SK-N-SH (cell line): ENCODE measurements around the gene SMIM30. TPM values are rescaled to one million over a fixed set of nuclear protein-coding genes. Genes with fewer than 3 reads are reported as not detected.

Experiments used
- CTCF ChIA-PET: fragments of 300-600, 350-600 bp; formaldehyde crosslinking; extraction: SDS; loops from one replicate; lab custom pipeline; 2021; lab: Yijun Ruan, JAX
- POLR2A ChIA-PET: fragments of 350-600 bp; sonication (Branson Sonifier 250); formaldehyde crosslinking; extraction: SDS; loops from one replicate; lab custom pipeline; 2020; ENCODE audit warnings: antibody characterized with exemption, inconsistent platforms; lab: Yijun Ruan, JAX
- DNase-seq: peaks from one replicate; pipeline ENCODE4 v3.0.0; 2012
- H2AFZ ChIP-seq: fragments of 200-600 bp; sonication (generic); 2 replicates; pipeline ENCODE4 v1.8.1; 2016; ENCODE audit warnings: antibody characterized with exemption, mild to moderate bottlenecking, low read depth
- H3F3A ChIP-seq: fragments of 200-600 bp; sonication (generic); replicated peaks from 2 replicates; pipeline ENCODE3; 2016; ENCODE audit warnings: antibody characterized with exemption, mild to moderate bottlenecking; ENCODE audit not compliant: insufficient read depth
- H3K27ac ChIP-seq, 2 experiments: fragments of 200-500 bp in 1 of 2; fragments of 200-600 bp in 1 of 2; sonication (Bioruptor generic) in 1 of 2; sonication (generic), shearing (Covaris generic) in 1 of 2; 2 replicates each; pipeline versions ENCODE4 v1.5.1 to v1.6.1; 2014 to 2016; ENCODE audit warnings: low read depth in 2 of 2, inconsistent platforms in 1 of 2, low read length in 1 of 2, mild to moderate bottlenecking in 1 of 2, mixed read lengths in 1 of 2
- H3K27me3 ChIP-seq: fragments of 200-600 bp; sonication (generic), shearing (Covaris generic); 2 replicates; pipeline ENCODE4 v1.6.1; 2016; ENCODE audit warnings: mixed run types; ENCODE audit not compliant: insufficient read depth
- H3K36me3 ChIP-seq, 2 experiments: fragments of 200-500 bp in 1 of 2; fragments of 200-600 bp in 1 of 2; sonication (Bioruptor generic) in 1 of 2; sonication (generic) in 1 of 2; replicated peaks in 1 of 2; 2 replicates each; pipeline versions ENCODE3 to v1.5.1; 2014 to 2016; ENCODE audit warnings: low read length in 1 of 2, mild to moderate bottlenecking in 1 of 2; ENCODE audit not compliant: insufficient read depth in 2 of 2, control insufficient read depth in 1 of 2
- H3K4me1 ChIP-seq, 2 experiments: fragments of 200-500 bp in 1 of 2; fragments of 200-600 bp in 1 of 2; sonication (Bioruptor generic) in 1 of 2; sonication (generic), shearing (Covaris generic) in 1 of 2; 2 replicates each; pipeline versions ENCODE4 v1.5.1 to v1.6.1; 2014 to 2016; ENCODE audit warnings: low read depth in 1 of 2, low read length in 1 of 2, mixed run types in 1 of 2; ENCODE audit not compliant: insufficient read depth in 2 of 2, control insufficient read depth in 1 of 2
- H3K4me2 ChIP-seq: fragments of 200-600 bp; sonication (generic), shearing (Covaris generic); 2 replicates; pipeline ENCODE4 v1.6.1; 2017; ENCODE audit warnings: mixed run types
- H3K4me3 ChIP-seq, 2 experiments: fragments of 200-500 bp in 1 of 2; fragments of 200-600 bp in 1 of 2; sonication (Bioruptor generic) in 1 of 2; sonication (generic), shearing (Covaris generic) in 1 of 2; 2 replicates each; pipeline versions ENCODE4 v1.5.1 to v1.8.1; 2014 to 2016; ENCODE audit warnings: low read depth in 2 of 2, inconsistent platforms in 1 of 2, low read length in 1 of 2, mild to moderate bottlenecking in 1 of 2, mixed read lengths in 1 of 2, moderate library complexity in 1 of 2
- H3K79me2 ChIP-seq: fragments of 200-600 bp; sonication (generic); 2 replicates; pipeline ENCODE4 v1.8.1; 2017; ENCODE audit warnings: mild to moderate bottlenecking; ENCODE audit not compliant: insufficient read depth
- H3K9ac ChIP-seq: fragments of 200-600 bp; sonication (generic); 2 replicates; pipeline ENCODE4 v1.6.1; 2017; ENCODE audit warnings: mixed run types
- H3K9me2 ChIP-seq: fragments of 200-600 bp; sonication (generic); 2 replicates; pipeline ENCODE4 v1.6.1; 2017; ENCODE audit warnings: mixed run types
- H3K9me3 ChIP-seq: fragments of 200-600 bp; sonication (generic); 2 replicates; pipeline ENCODE4 v1.6.1; 2017; ENCODE audit warnings: mixed run types, mild to moderate bottlenecking, moderate library complexity
- H4K20me1 ChIP-seq: fragments of 200-600 bp; sonication (generic); 2 replicates; pipeline ENCODE4 v1.6.1; 2017; ENCODE audit warnings: mild to moderate bottlenecking, mixed run types; ENCODE audit not compliant: insufficient read depth
- ELF1 ChIP-seq: IDR thresholded peaks from 2 replicates; pipeline ENCODE4 v1.4.0; 2012
- EP300 ChIP-seq, 2 experiments: IDR thresholded peaks; 2 replicates each; pipeline versions ENCODE4 v1.4.0 to v1.6.1; 2012; ENCODE audit warnings: borderline replicate concordance in 1 of 2, low read depth in 1 of 2, low read length in 1 of 2
- EZH2phosphoT487 ChIP-seq: fragments of 200-600 bp; sonication (generic); IDR thresholded peaks from 2 replicates; pipeline ENCODE4 v1.6.1; 2017; ENCODE audit warnings: low read depth, mixed run types, mild to moderate bottlenecking, antibody characterized with exemption, moderate library complexity, borderline replicate concordance
- FOSL2 ChIP-seq: IDR thresholded peaks from 2 replicates; pipeline ENCODE4 v1.4.0; 2012; ENCODE audit warnings: low read depth, mild to moderate bottlenecking, moderate library complexity, borderline replicate concordance
- FOXM1 ChIP-seq: IDR thresholded peaks from 2 replicates; pipeline ENCODE4 v1.4.0; 2012; ENCODE audit warnings: low read depth, mild to moderate bottlenecking
- GABPA ChIP-seq: IDR thresholded peaks from 2 replicates; pipeline ENCODE4 v1.4.0; 2012; ENCODE audit warnings: low read depth, mild to moderate bottlenecking
- MEF2A ChIP-seq: IDR thresholded peaks from 2 replicates; pipeline ENCODE4 v1.4.0; 2012; ENCODE audit warnings: low read depth, borderline replicate concordance
- MXI1 ChIP-seq: IDR thresholded peaks from 2 replicates; pipeline ENCODE4 v1.6.1; 2012; ENCODE audit warnings: mild to moderate bottlenecking, low read depth, low read length, improper control_type of control experiment
- POLR2AphosphoS5 ChIP-seq: IDR thresholded peaks from 2 replicates; pipeline ENCODE4 v1.6.1; 2012; ENCODE audit warnings: low read depth, low read length
- RXRA ChIP-seq: IDR thresholded peaks from 2 replicates; pipeline ENCODE4 v1.4.0; 2012; ENCODE audit warnings: low read depth, mild to moderate bottlenecking, borderline replicate concordance
- SIN3A ChIP-seq: IDR thresholded peaks from 2 replicates; pipeline ENCODE4 v1.6.1; 2012; ENCODE audit warnings: low read depth, mild to moderate bottlenecking, low read length, moderate library complexity, borderline replicate concordance
- SMC3 ChIP-seq: IDR thresholded peaks from 2 replicates; pipeline ENCODE4 v1.6.1; 2012; ENCODE audit warnings: low read depth, low read length, improper control_type of control experiment
- TAF1 ChIP-seq: IDR thresholded peaks from 2 replicates; pipeline ENCODE4 v1.6.1; 2012; ENCODE audit warnings: low read depth, mild to moderate bottlenecking, low read length, moderate library complexity, borderline replicate concordance
- TEAD4 ChIP-seq: IDR thresholded peaks from 2 replicates; pipeline ENCODE4 v1.4.0; 2012; ENCODE audit warnings: mild to moderate bottlenecking, borderline replicate concordance; ENCODE audit not compliant: insufficient read depth
- WGBS: methylation state at CpG from one replicate; pipeline ENCODE4 v1.1.6; 2017; ENCODE audit warnings: low lambda C conversion rate; 5-methylcytosine and 5-hydroxymethylcytosine counted together
- polyA plus RNA-seq, 3 experiments: library from polyadenylated mRNA; depleted of rRNA; stranded (reverse); fragments of >200 nt; gene quantifications; 2 replicates each; pipeline ENCODE4 v1.2.3, GENCODE V29; 2012
- TF ChIP-seq, protein P1 (sequence below): IDR thresholded peaks from 2 replicates; pipeline ENCODE4; 2012
- TF ChIP-seq, protein P2 (sequence below): IDR thresholded peaks from 2 replicates; pipeline ENCODE4 v1.4.0; 2012; ENCODE audit warnings: low read depth, borderline replicate concordance
- TF ChIP-seq, protein P3 (sequence below): fragments of 150-350 bp; IDR thresholded peaks from 2 replicates; pipeline ENCODE4 v1.6.1; 2017; ENCODE audit warnings: antibody characterized with exemption, low read length, low read depth, borderline replicate concordance
- TF ChIP-seq, protein P4 (sequence below): IDR thresholded peaks from 2 replicates; pipeline ENCODE4 v1.6.1; 2012; ENCODE audit warnings: mild to moderate bottlenecking, low read depth, low read length, moderate library complexity

SMIM30 gene
- polyA plus RNA-seq, 1 of the 3 experiments (the other 2 are of a cell fraction): 46.5 TPM

DNA sequence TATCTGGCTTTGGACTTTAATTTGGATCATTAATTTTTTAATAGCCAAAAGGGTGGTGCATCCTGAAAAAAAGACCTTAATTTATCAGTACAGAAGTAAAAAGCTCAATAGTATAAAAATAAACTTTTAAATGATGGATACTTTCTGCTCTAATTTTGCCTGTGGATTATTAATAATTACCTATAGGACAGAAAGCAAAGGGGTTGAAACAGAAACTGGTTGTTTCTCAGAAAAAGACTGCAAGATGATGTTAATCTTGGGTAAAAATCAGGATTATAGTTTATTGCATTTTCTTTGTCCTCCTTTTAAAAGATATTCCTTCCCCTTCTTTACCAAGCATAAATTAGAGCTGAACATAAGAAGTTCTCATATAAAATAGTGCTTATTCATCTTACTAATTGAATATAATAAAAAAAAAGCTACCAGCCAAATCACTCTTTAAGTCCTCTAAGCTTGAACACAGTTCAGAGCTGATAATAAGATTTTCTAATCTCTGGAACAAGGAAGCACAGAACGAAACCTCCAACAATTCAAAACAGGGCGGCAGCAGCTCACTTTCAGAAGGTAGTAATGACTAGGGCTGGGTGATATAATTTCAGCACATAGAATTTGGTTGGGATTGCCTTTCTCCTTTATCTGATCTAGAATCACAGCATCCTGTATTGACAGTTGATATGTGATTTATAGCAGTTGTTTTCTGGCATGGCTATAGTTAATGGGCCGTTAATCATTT, 23.7 kb downstream of the SMIM30 start:
- H3K4me2 ChIP-seq: no peak overlapping the region
- POLR2A ChIA-PET: no interaction called here
- TF ChIP-seq GABPA: no peak
- no peak for TF ChIP-seq RXRA
- TF ChIP-seq POLR2AphosphoS5: no peak
- TF ChIP-seq EZH2phosphoT487: no peak
- TF ChIP-seq, protein P1, sequence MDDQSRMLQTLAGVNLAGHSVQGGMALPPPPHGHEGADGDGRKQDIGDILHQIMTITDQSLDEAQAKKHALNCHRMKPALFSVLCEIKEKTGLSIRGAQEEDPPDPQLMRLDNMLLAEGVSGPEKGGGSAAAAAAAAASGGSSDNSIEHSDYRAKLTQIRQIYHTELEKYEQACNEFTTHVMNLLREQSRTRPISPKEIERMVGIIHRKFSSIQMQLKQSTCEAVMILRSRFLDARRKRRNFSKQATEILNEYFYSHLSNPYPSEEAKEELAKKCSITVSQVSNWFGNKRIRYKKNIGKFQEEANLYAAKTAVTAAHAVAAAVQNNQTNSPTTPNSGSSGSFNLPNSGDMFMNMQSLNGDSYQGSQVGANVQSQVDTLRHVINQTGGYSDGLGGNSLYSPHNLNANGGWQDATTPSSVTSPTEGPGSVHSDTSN: no peak
- TF ChIP-seq, protein P2, sequence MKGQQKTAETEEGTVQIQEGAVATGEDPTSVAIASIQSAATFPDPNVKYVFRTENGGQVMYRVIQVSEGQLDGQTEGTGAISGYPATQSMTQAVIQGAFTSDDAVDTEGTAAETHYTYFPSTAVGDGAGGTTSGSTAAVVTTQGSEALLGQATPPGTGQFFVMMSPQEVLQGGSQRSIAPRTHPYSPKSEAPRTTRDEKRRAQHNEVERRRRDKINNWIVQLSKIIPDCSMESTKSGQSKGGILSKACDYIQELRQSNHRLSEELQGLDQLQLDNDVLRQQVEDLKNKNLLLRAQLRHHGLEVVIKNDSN: no peak
- TF ChIP-seq FOXM1: no peak
- no peak for TF ChIP-seq MEF2A
- no peak for TF ChIP-seq TAF1
- TF ChIP-seq SMC3: no peak
- TF ChIP-seq, all 33 proteins: peak for 0
- H3K9me3 ChIP-seq: no peaks in the 10 kb centered on the region
- no peaks in the 10 kb centered on the region for H4K20me1 ChIP-seq
- no peak overlapping the region for H3K9ac ChIP-seq
- no peaks in the 10 kb centered on the region for H3K27me3 ChIP-seq
- no peaks in the 10 kb centered on the region for H3K9me2 ChIP-seq
- H3K36me3 ChIP-seq: no peaks in the 10 kb centered on the region
- H3F3A ChIP-seq: no peaks in the 10 kb centered on the region
- peaks cover 0 to 6% of the 10 kb centered on the region in 2 experiments; a peak in 2 of 4 replicates for H3K4me1 ChIP-seq
- CTCF ChIA-PET: interaction anchor here (1.4 to 2.0 kb wide), 3 partner anchors 19 to 327 kb away, joined by 3 to 7 read pairs (median 5); no protein-coding TSS in a partner anchor
- peak overlapping the region in 1 of 2 experiments; percentile 34; a peak in 1 of 4 replicates for H3K27ac ChIP-seq
- H3K79me2 ChIP-seq: no peaks in the 10 kb centered on the region
- 78% methylated on average over 3 of the region's 3 CpGs for WGBS
- H3K4me3 ChIP-seq: no peak overlapping the region
- no peak for DNase-seq
- no peak overlapping the region for H2AFZ ChIP-seq

DNA sequence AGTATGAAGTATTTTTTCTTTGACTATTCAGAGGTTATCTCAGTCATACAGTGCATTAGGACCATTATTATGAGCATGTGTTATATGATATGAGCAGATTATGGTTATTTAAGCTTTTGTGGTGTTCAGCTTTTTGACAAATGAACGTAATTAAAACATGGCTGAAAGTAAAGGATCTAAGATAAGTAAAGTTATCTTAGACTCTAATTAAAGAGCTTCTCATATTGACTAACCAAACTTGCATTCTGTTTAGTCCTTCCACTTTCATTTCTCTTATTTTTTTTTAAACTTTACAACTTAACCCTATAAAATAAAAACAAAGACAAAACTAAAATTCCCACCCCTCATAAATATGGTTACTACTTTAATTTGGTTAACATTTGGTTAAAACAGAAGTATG, 24.8 kb downstream of the SMIM30 start:
- Histone ChIP-seq H4K20me1 (no peaks in the 10 kb centered on the region), H3K9me2 (no peaks in the 10 kb centered on the region), H3K4me1 (no peaks in the 10 kb centered on the region; a peak in 1 of 4 replicates), H3K4me3 (no peak overlapping the region), H3K36me3 (no peaks in the 10 kb centered on the region), H3K9ac (no peak overlapping the region), H3K79me2 (no peaks in the 10 kb centered on the region), H3K27me3 (no peaks in the 10 kb centered on the region), H2AFZ (no peak overlapping the region), H3K27ac (no peak overlapping the region), H3K4me2 (no peak overlapping the region), H3K9me3 (no peaks in the 10 kb centered on the region), H3F3A (peaks cover 4% of the 10 kb centered on the region)
- CTCF ChIA-PET: interaction anchor here (1.4 to 1.6 kb wide), 2 partner anchors 9 to 27 kb away, joined by 3 to 6 read pairs; no protein-coding TSS in a partner anchor
- POLR2A ChIA-PET: no interaction called here
- WGBS: 64% methylated on average over 1 of the region's 1 CpG
- no peak for DNase-seq
- TF ChIP-seq MEF2A (no peak), MXI1 (no peak), EP300 (IDR thresholded peaks at IDR 0.05; ENCODE audit: borderline replicate concordance in 1 of 2, low read depth in 1 of 2, low read length in 1 of 2) (no peak), ELF1 (no peak), POLR2AphosphoS5 (no peak), SIN3A (no peak), FOSL2 (no peak), GABPA (no peak), TEAD4 (no peak)
- TF ChIP-seq, protein P3, sequence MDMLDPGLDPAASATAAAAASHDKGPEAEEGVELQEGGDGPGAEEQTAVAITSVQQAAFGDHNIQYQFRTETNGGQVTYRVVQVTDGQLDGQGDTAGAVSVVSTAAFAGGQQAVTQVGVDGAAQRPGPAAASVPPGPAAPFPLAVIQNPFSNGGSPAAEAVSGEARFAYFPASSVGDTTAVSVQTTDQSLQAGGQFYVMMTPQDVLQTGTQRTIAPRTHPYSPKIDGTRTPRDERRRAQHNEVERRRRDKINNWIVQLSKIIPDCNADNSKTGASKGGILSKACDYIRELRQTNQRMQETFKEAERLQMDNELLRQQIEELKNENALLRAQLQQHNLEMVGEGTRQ: no peak
- TF ChIP-seq, protein P1: no peak
- TF ChIP-seq, protein P4, sequence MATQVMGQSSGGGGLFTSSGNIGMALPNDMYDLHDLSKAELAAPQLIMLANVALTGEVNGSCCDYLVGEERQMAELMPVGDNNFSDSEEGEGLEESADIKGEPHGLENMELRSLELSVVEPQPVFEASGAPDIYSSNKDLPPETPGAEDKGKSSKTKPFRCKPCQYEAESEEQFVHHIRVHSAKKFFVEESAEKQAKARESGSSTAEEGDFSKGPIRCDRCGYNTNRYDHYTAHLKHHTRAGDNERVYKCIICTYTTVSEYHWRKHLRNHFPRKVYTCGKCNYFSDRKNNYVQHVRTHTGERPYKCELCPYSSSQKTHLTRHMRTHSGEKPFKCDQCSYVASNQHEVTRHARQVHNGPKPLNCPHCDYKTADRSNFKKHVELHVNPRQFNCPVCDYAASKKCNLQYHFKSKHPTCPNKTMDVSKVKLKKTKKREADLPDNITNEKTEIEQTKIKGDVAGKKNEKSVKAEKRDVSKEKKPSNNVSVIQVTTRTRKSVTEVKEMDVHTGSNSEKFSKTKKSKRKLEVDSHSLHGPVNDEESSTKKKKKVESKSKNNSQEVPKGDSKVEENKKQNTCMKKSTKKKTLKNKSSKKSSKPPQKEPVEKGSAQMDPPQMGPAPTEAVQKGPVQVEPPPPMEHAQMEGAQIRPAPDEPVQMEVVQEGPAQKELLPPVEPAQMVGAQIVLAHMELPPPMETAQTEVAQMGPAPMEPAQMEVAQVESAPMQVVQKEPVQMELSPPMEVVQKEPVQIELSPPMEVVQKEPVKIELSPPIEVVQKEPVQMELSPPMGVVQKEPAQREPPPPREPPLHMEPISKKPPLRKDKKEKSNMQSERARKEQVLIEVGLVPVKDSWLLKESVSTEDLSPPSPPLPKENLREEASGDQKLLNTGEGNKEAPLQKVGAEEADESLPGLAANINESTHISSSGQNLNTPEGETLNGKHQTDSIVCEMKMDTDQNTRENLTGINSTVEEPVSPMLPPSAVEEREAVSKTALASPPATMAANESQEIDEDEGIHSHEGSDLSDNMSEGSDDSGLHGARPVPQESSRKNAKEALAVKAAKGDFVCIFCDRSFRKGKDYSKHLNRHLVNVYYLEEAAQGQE: no peak
